ENCODE results near the gene NKPD1. TPM values are rescaled to one million over a fixed set of nuclear protein-coding genes. Genes with fewer than 3 reads are reported as not detected.

NKPD1 gene
- total and polyA plus RNA-seq, 9 of the 15 experiments (the other 6 are each of a cell fraction or from before 2014, with no cell fraction given), result 0.03 to 0.09 (median 0.04) TPM; not detected in 5

DNA sequence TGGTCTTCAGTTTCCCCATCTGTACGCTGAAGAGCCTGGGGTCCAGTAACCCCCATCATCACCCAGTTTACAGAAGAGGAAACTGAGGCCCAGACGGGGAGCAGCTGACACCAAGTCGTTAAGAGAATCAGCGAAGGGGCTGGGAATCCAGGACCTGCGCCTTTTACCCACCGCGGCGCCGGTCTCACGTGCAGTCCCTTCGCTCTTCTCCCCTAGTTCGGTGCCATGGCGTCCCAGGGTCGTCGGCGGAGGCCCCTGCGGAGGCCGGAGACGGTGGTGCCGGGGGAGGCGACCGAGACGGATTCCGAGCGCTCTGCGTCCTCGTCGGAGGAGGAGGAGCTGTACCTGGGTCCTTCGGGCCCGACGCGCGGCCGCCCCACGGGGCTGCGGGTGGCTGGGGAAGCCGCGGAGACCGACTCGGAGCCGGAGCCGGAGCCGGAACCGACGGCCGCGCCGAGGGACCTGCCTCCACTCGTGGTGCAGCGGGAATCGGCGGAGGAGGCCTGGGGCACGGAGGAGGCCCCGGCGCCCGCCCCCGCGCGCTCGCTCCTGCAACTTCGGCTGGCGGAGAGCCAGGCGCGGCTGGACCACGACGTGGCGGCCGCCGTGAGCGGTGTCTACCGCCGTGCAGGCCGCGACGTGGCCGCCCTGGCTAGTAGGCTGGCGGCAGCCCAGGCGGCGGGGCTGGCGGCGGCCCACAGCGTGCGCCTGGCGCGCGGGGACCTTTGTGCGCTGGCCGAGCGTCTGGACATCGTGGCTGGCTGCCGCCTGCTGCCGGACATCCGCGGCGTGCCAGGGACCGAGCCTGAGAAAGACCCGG, 18.5 kb upstream of the NKPD1 start (continued):
- TF ChIP-seq HDAC3 (IDR thresholded peaks at IDR 0.05; ENCODE audit: borderline replicate concordance, partially characterized antibody) (no peak), NCOA2 (IDR thresholded peaks at IDR 0.05; ENCODE audit: partially characterized antibody in 2 of 2) (no peak), FOXA1 (IDR thresholded peaks at IDR 0.05; ENCODE audit: borderline replicate concordance) (no peak), MTA3 (IDR thresholded peaks at IDR 0.05; ENCODE audit: borderline replicate concordance) (peak; percentile 79), FOS (IDR thresholded peaks at IDR 0.05; ENCODE audit: extremely low read depth, insufficient read length) (no peak), MAZ (CRISPR knock-in tag; conservative IDR thresholded peaks at IDR 0.05 in 1 of 2, IDR thresholded peaks at IDR 0.05 in 1 of 2) (peak; percentile 43 to 44; a peak in 3 of 4 replicates), PHF8 (IDR thresholded peaks at IDR 0.05; ENCODE audit: borderline replicate concordance, low read length) (peak; percentile 71; the same call in 1 of the 2 replicates), ARID1B (IDR thresholded peaks at IDR 0.05) (0 out of 2 replicates have a peak, but pooled peaks have one; percentile 15), NKRF (IDR thresholded peaks at IDR 0.05; ENCODE audit: borderline replicate concordance) (0 out of 2 replicates have a peak, but pooled peaks have one; percentile 14), POLR2AphosphoS5 (IDR thresholded peaks at IDR 0.05; ENCODE audit: control insufficient read depth, insufficient read depth, low read depth, low read length) (peak; percentile 53; the same call in 1 of the 2 replicates), ELF4 (CRISPR knock-in tag; IDR thresholded peaks at IDR 0.05) (no peak), ZNF830 (CRISPR knock-in tag; IDR thresholded peaks at IDR 0.05) (no peak), MYC (IDR thresholded peaks at IDR 0.05; ENCODE audit: low read depth, low read length) (peak; percentile 64), MYC (CRISPR knock-in tag; IDR thresholded peaks at IDR 0.05; ENCODE audit: borderline replicate concordance, low read depth) (peak; percentile 83), ZFX (CRISPR knock-in tag; IDR thresholded peaks at IDR 0.05) (peak; percentile 93), ZNF263 (CRISPR knock-in tag; IDR thresholded peaks at IDR 0.05; ENCODE audit: borderline replicate concordance) (peak; percentile 56), GATAD2B (IDR thresholded peaks at IDR 0.05; ENCODE audit: borderline replicate concordance) (peak; percentile 85)
- TF ChIP-seq, protein P1, sequence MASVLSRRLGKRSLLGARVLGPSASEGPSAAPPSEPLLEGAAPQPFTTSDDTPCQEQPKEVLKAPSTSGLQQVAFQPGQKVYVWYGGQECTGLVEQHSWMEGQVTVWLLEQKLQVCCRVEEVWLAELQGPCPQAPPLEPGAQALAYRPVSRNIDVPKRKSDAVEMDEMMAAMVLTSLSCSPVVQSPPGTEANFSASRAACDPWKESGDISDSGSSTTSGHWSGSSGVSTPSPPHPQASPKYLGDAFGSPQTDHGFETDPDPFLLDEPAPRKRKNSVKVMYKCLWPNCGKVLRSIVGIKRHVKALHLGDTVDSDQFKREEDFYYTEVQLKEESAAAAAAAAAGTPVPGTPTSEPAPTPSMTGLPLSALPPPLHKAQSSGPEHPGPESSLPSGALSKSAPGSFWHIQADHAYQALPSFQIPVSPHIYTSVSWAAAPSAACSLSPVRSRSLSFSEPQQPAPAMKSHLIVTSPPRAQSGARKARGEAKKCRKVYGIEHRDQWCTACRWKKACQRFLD (CRISPR knock-in tag; IDR thresholded peaks at IDR 0.05), result peak; percentile 64; the same call in 1 of the 2 replicates
- TF ChIP-seq, protein P2, sequence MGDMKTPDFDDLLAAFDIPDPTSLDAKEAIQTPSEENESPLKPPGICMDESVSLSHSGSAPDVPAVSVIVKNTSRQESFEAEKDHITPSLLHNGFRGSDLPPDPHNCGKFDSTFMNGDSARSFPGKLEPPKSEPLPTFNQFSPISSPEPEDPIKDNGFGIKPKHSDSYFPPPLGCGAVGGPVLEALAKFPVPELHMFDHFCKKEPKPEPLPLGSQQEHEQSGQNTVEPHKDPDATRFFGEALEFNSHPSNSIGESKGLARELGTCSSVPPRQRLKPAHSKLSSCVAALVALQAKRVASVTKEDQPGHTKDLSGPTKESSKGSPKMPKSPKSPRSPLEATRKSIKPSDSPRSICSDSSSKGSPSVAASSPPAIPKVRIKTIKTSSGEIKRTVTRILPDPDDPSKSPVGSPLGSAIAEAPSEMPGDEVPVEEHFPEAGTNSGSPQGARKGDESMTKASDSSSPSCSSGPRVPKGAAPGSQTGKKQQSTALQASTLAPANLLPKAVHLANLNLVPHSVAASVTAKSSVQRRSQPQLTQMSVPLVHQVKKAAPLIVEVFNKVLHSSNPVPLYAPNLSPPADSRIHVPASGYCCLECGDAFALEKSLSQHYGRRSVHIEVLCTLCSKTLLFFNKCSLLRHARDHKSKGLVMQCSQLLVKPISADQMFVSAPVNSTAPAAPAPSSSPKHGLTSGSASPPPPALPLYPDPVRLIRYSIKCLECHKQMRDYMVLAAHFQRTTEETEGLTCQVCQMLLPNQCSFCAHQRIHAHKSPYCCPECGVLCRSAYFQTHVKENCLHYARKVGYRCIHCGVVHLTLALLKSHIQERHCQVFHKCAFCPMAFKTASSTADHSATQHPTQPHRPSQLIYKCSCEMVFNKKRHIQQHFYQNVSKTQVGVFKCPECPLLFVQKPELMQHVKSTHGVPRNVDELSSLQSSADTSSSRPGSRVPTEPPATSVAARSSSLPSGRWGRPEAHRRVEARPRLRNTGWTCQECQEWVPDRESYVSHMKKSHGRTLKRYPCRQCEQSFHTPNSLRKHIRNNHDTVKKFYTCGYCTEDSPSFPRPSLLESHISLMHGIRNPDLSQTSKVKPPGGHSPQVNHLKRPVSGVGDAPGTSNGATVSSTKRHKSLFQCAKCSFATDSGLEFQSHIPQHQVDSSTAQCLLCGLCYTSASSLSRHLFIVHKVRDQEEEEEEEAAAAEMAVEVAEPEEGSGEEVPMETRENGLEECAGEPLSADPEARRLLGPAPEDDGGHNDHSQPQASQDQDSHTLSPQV (IDR thresholded peaks at IDR 0.05), result peak; percentile 76

Data from K562 (cell line).